Muscle of arm (tissue), 12 donors: ENCODE results near the gene RXRG. TPM values are rescaled to one million over a fixed set of nuclear protein-coding genes. Genes with fewer than 3 reads are reported as not detected.

Experiments used
- polyA plus RNA-seq, 12 donors: library from polyadenylated mRNA; unstranded; fragments of 120-200 nt; gene quantifications; one replicate each; pipeline ENCODE4 v1.2.1, GENCODE V29; 2013; ENCODE audit not compliant: insufficient read length in 12 of 12

RXRG gene
- polyA plus RNA-seq, 12 donors = 30.4 to 68.1 (median 56.0) TPM; not detected in 1

Other genes starting within 250 kb of the RXRG start
- gene LMX1A, start 88.4 kb downstream of the RXRG start, polyA plus RNA-seq = 1 to 10 TPM in 9 of 12 donors, under 1 TPM in 1, not detected in 2; 0.81 to 2.3 (median 1.6) TPM
- under 1 TPM in 5 of 12 donors, not detected in 7; 0.14 to 0.57 (median 0.32) TPM for gene LRRC52, start 98.9 kb upstream of the RXRG start, polyA plus RNA-seq
- gene MGST3, start 186.1 kb upstream of the RXRG start, polyA plus RNA-seq = 100 to 1,000 TPM in 11 of 12 donors, not detected in 1; 144 to 188 (median 175) TPM